DOHH2 (cell line): Measurements from ENCODE around the gene CAMSAP1.

Experiments used
- CTCF ChIP-seq: fragments of 200-600 bp; sonication (generic); IDR thresholded peaks from one replicate; pipeline ENCODE4 v1.5.1; 2014; ENCODE audit warnings: antibody characterized with exemption, mild to moderate bottlenecking, low read depth, low read length; ENCODE audit not compliant: poor library complexity, severe bottlenecking
- EZH2phosphoT487 ChIP-seq: fragments of 200-600 bp; sonication (generic); IDR thresholded peaks from 2 replicates; pipeline ENCODE4 v1.6.1; 2017; ENCODE audit warnings: borderline replicate concordance, mild to moderate bottlenecking, antibody characterized with exemption, low read length, moderate library complexity, mixed read lengths

GRCh38 chr9:135930446-135931345 is 23.4 kb upstream of the CAMSAP1 start:
- TF ChIP-seq CTCF (no peak), EZH2phosphoT487 (no peak)
